Astrocyte (in vitro differentiated cells and primary cell): ENCODE results near the gene TEX51.

Experiments used
- EZH2 ChIP-seq: IDR thresholded peaks from 2 replicates; pipeline ENCODE4 v1.6.1; 2012; ENCODE audit warnings: mild to moderate bottlenecking, low read length, inconsistent platforms; ENCODE audit not compliant: insufficient read depth
- TF ChIP-seq, protein P1 (sequence below): IDR thresholded peaks from 2 replicates; pipeline ENCODE4 v1.5.1; 2011; ENCODE audit warnings: low read depth, mild to moderate bottlenecking, inconsistent platforms, low read length, moderate library complexity; ENCODE audit not compliant: insufficient read depth

DNA sequence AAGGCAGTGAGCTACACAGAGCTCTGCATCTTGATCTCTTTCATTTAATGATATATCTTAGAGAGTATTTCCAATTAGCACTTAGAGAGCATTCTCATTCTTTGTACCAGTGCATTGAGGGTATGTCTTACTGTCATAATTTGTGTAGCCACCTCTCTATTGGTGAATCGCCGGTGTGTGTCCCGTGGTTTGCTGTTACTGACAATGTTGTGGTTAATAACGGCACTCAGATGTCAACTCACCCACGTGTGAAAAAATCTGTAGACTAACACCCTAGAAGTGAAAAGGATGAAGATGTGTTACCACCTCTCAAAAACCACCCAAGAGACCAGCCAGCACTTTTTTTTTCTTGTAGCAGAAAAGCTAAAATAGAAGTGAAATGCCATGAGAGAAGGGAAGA is 37.1 kb downstream of the TEX51 start:
- TF ChIP-seq, protein P1, sequence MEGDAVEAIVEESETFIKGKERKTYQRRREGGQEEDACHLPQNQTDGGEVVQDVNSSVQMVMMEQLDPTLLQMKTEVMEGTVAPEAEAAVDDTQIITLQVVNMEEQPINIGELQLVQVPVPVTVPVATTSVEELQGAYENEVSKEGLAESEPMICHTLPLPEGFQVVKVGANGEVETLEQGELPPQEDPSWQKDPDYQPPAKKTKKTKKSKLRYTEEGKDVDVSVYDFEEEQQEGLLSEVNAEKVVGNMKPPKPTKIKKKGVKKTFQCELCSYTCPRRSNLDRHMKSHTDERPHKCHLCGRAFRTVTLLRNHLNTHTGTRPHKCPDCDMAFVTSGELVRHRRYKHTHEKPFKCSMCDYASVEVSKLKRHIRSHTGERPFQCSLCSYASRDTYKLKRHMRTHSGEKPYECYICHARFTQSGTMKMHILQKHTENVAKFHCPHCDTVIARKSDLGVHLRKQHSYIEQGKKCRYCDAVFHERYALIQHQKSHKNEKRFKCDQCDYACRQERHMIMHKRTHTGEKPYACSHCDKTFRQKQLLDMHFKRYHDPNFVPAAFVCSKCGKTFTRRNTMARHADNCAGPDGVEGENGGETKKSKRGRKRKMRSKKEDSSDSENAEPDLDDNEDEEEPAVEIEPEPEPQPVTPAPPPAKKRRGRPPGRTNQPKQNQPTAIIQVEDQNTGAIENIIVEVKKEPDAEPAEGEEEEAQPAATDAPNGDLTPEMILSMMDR, result no peak
- no peak for TF ChIP-seq EZH2
